ENCODE results near the gene CIAPIN1.

DNA sequence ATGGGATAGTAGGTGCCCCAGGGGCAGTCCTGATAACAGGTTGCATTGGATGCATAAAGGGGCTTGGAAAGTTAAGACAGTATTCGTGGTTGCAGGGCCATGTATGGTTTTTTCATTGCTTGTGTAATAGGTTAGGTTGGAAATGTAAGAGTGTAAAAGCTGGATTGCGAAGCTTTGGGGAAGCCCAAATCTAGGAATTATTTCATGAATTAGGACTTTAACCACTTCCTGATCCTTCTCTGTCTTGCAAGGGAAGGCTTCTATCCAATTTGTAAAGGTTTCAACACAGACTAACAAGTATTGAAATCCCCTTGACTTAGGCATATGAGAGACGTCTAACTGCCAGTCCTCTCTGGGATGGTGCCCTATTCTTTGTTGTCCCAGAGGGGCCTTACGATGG is 50.4 kb downstream of the CIAPIN1 start:
- no peak for TF ChIP-seq ELK1 (IDR thresholded peaks at IDR 0.05; ENCODE audit: borderline replicate concordance, low read depth, low read length)
- no peak for TF ChIP-seq CTCF (conservative IDR thresholded peaks at IDR 0.05; ENCODE audit: low read depth, low read length)
- TF ChIP-seq POLR2A (IDR thresholded peaks at IDR 0.05; ENCODE audit: low read depth, low read length) = no peak
- TF ChIP-seq RAD21 (IDR thresholded peaks at IDR 0.05; ENCODE audit: low read length) = no peak
- no peak for TF ChIP-seq USF2 (IDR thresholded peaks at IDR 0.05; ENCODE audit: low read depth, low read length)
- TF ChIP-seq CEBPB (IDR thresholded peaks at IDR 0.05; ENCODE audit: low read depth, low read length) = no peak
